Measurements from ENCODE around the gene WASF2. TPM values are rescaled to one million over a fixed set of nuclear protein-coding genes. Genes with fewer than 3 reads are reported as not detected.

WASF2 gene
- total and polyA plus RNA-seq, 2 of the 13 experiments (the other 11 are each of a cell fraction or from before 2014, with no cell fraction given) = 10.4 to 27.7 TPM

DNA sequence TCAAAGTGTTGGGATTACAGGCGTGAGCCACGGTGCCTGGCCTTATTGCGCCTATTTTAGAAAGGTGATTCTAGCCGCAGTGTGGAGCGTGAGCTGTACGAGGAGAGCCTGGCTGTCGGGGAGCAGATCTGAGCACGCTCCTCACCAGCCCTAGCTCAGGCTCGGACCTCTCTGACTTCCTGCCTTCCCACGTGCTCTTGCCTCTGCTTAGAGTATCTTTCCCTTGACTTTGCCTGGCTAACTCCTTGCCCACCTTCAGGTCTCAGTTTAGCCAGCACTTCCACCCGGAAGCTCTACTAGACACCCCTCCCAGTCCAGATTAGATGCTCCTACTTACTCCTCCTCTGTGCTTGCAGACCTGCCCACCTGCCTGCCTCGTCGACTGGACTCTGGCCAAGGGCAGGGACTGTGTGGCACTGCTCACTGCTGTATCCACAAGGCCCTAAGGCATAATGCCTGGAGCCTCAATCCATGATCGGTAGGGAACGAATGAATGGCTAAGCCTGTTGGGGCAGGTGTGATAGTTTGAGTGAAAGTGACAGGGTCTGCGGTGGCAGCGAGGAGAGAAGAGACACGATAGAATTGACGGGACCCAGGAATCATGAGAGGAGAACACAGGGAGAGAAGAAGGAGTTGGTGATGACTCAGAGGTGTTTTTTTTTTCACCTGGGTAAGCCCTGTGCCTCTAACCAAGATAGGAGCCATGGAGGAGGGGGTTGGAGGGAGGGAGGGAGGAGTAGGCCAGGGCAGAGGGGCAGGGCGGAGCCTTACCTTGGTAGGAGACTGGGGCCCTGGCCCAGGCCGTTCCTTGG, 28.1 kb upstream of the WASF2 start:
- Histone ChIP-seq H4K20me1 (ENCODE audit: insufficient read depth, low read length) (no peaks in the 10 kb centered on the region), H3K9me3 (ENCODE audit: low read length) (no peaks in the 10 kb centered on the region), H3K79me2 (ENCODE audit: insufficient read depth, low read length) (no peaks in the 10 kb centered on the region), H3K36me3 (replicated peaks in 1 of 2; ENCODE audit: control insufficient read depth in 1 of 2, insufficient read depth in 2 of 2, low read length in 2 of 2) (no peaks in the 10 kb centered on the region), H3K4me2 (ENCODE audit: low read depth, low read length) (peak overlapping the region; percentile 95), H3K4me3 (replicated peaks in 1 of 3; ENCODE audit: insufficient read depth in 1 of 3, low read depth in 2 of 3, low read length in 3 of 3) (peak overlapping the region; percentile 29 to 67 (median 34); a peak in 5 of 6 replicates), H3K27ac (ENCODE audit: extremely low read length, insufficient read depth, low read length) (no peak overlapping the region), H3K27me3 (ENCODE audit: control insufficient read depth in 1 of 2, insufficient read depth in 2 of 2, low read length in 2 of 2) (no peaks in the 10 kb centered on the region), H3K9ac (ENCODE audit: insufficient read depth, low read depth, low read length) (peak overlapping the region; percentile 26; the same call in 1 of the 2 replicates), H3K4me1 (ENCODE audit: insufficient read depth, low read length) (peaks cover 92% of the 10 kb centered on the region), H2AFZ (ENCODE audit: low read length) (peak overlapping the region; percentile 81)
- ChIA-PET CTCF (ENCODE audit: low intra/inter-chr PET ratio, low total read pairs) (no interaction called here), POLR2A (interaction anchor here (0.6 to 1.7 kb wide), 6 partner anchors 9 to 89 kb away, joined by 3 to 6 read pairs (median 4); no protein-coding TSS in a partner anchor)
- 10% methylated on average over 19 of the region's 21 CpGs for WGBS (ENCODE audit: low lambda C conversion rate)
- in situ Hi-C loops (cut with HindIII; ENCODE audit: extremely low pct_ligation_motif_present, low pct_unique_long_range_greater_than_20kb) = no loop called here
- BruUV-seq (replicated peaks) = no TSS peak
- DNase-seq (ENCODE audit: low spot score) = no peak
- peak; percentile 13; the same call in 1 of the 3 replicates for ATAC-seq
- FAIRE-seq = peak; percentile 21
- intact Hi-C loops (cut with micrococcal nuclease; ENCODE audit: unreplicated experiment) = no loop called here
- TF ChIP-seq KLF16 (CRISPR knock-in tag; IDR thresholded peaks at IDR 0.05) = peak in 1 of 2 experiments; percentile 24; a peak in 1 of 4 replicates
- TF ChIP-seq MYNN (CRISPR knock-in tag; IDR thresholded peaks at IDR 0.05; ENCODE audit: low read depth) = no peak
- TF ChIP-seq ELF1 (CRISPR knock-in tag; IDR thresholded peaks at IDR 0.05) = peak; percentile 36; the same call in 1 of the 2 replicates
- TF ChIP-seq ZNF335 (CRISPR knock-in tag; IDR thresholded peaks at IDR 0.05) = 0 out of 2 replicates have a peak, but pooled peaks have one; percentile 26
- TF ChIP-seq NR1H2 (CRISPR knock-in tag; IDR thresholded peaks at IDR 0.05; ENCODE audit: borderline replicate concordance, low read depth) = no peak
- TF ChIP-seq KAT2B (IDR thresholded peaks at IDR 0.05; ENCODE audit: borderline replicate concordance, low read depth, low read length) = no peak
- TF ChIP-seq MYC (CRISPR knock-in tag; IDR thresholded peaks at IDR 0.05; ENCODE audit: borderline replicate concordance) = peak; percentile 46; the same call in 1 of the 2 replicates
- no peak for TF ChIP-seq ZNF136 (CRISPR knock-in tag; IDR thresholded peaks at IDR 0.05; ENCODE audit: low read depth)
- TF ChIP-seq MXD3 (CRISPR knock-in tag; IDR thresholded peaks at IDR 0.05) = 0 out of 2 replicates have a peak, but pooled peaks have one; percentile 22
- TF ChIP-seq, protein P1, sequence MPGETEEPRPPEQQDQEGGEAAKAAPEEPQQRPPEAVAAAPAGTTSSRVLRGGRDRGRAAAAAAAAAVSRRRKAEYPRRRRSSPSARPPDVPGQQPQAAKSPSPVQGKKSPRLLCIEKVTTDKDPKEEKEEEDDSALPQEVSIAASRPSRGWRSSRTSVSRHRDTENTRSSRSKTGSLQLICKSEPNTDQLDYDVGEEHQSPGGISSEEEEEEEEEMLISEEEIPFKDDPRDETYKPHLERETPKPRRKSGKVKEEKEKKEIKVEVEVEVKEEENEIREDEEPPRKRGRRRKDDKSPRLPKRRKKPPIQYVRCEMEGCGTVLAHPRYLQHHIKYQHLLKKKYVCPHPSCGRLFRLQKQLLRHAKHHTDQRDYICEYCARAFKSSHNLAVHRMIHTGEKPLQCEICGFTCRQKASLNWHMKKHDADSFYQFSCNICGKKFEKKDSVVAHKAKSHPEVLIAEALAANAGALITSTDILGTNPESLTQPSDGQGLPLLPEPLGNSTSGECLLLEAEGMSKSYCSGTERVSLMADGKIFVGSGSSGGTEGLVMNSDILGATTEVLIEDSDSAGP (CRISPR knock-in tag; IDR thresholded peaks at IDR 0.05; ENCODE audit: borderline replicate concordance) = peak; percentile 12; the same call in 1 of the 2 replicates
- no peak for TF ChIP-seq REXO4 (CRISPR knock-in tag; IDR thresholded peaks at IDR 0.05; ENCODE audit: borderline replicate concordance)
- TF ChIP-seq FOXK1 (CRISPR knock-in tag; IDR thresholded peaks at IDR 0.05; ENCODE audit: borderline replicate concordance, low read depth) = no peak
- TF ChIP-seq MEF2D (CRISPR knock-in tag; IDR thresholded peaks at IDR 0.05) = 0 out of 2 replicates have a peak, but pooled peaks have one; percentile 41
- TF ChIP-seq ZBTB20 (CRISPR knock-in tag; IDR thresholded peaks at IDR 0.05; ENCODE audit: borderline replicate concordance, low read depth) = peak; percentile 62; the same call in 1 of the 2 replicates
- 0 out of 2 replicates have a peak, but pooled peaks have one; percentile 27 for TF ChIP-seq SRY (CRISPR knock-in tag; IDR thresholded peaks at IDR 0.05)
- no peak for TF ChIP-seq SNAI1 (CRISPR knock-in tag; IDR thresholded peaks at IDR 0.05; ENCODE audit: borderline replicate concordance)
- 0 out of 2 replicates have a peak, but pooled peaks have one; percentile 48 for TF ChIP-seq ZNF616 (CRISPR knock-in tag; IDR thresholded peaks at IDR 0.05; ENCODE audit: low read depth)
- TF ChIP-seq ZNF883 (CRISPR knock-in tag; IDR thresholded peaks at IDR 0.05; ENCODE audit: not compliant biosample characterization) = peak; percentile 40
- TF ChIP-seq ZNF772 (CRISPR knock-in tag; IDR thresholded peaks at IDR 0.05) = 0 out of 2 replicates have a peak, but pooled peaks have one; percentile 42
- TF ChIP-seq IKZF1 (IDR thresholded peaks at IDR 0.05) = no peak
- no peak for TF ChIP-seq LCORL (IDR thresholded peaks at IDR 0.05)
- TF ChIP-seq LCORL (CRISPR knock-in tag; IDR thresholded peaks at IDR 0.05) = 0 out of 2 replicates have a peak, but pooled peaks have one; percentile 45
- no peak for TF ChIP-seq MAFK (conservative IDR thresholded peaks at IDR 0.05 in 1 of 2, IDR thresholded peaks at IDR 0.05 in 1 of 2; ENCODE audit: low read length in 2 of 2)
